ENCODE measurements around the gene CD300LD.

GRCh38 chr17:74639704-74640151 is 47.6 kb upstream of the CD300LD start:
- TF ChIP-seq EP300 (IDR thresholded peaks at IDR 0.05) (no peak), POLR2A (IDR thresholded peaks at IDR 0.05; ENCODE audit: low read length) (no peak), MAFK (IDR thresholded peaks at IDR 0.05; ENCODE audit: partially characterized antibody) (no peak), MYC (IDR thresholded peaks at IDR 0.05; ENCODE audit: borderline replicate concordance, low read length) (no peak), CTCF (IDR thresholded peaks at IDR 0.05) (no peak), CHD4 (IDR thresholded peaks at IDR 0.05; ENCODE audit: borderline replicate concordance) (no peak)

All from A549 (cell line).